HEK293 (cell line): ENCODE measurements around the gene CCL4.

Source experiments
- ZFP41 ChIP-seq: fragments of 450-650 bp; formaldehyde crosslinking; IDR thresholded peaks from 2 replicates; pipeline ENCODE4 v1.5.1; 2016; ENCODE audit warnings: missing biosample characterization, missing genetic modification characterization, borderline replicate concordance
- ZNF23 ChIP-seq: fragments of 450-650 bp; formaldehyde crosslinking; IDR thresholded peaks from 2 replicates; pipeline ENCODE4 v1.5.1; 2016; ENCODE audit warnings: missing biosample characterization, missing genetic modification characterization, borderline replicate concordance
- ZNF274 ChIP-seq, 2 experiments: fragments of 200-500 bp in 1 of 2; fragments of 450-650 bp in 1 of 2; sonication (Bioruptor generic) in 1 of 2; formaldehyde crosslinking in 1 of 2; IDR thresholded peaks; 2 replicates each; pipeline versions ENCODE4 v1.5.1 to v1.6.1; 2014 to 2016; ENCODE audit warnings: borderline replicate concordance in 1 of 2, inconsistent platforms in 1 of 2, low read length in 1 of 2, missing biosample characterization in 1 of 2, missing genetic modification characterization in 1 of 2
- ZNF292 ChIP-seq: fragments of 450-650 bp; formaldehyde crosslinking; IDR thresholded peaks from 2 replicates; pipeline ENCODE4 v1.5.1; 2016; ENCODE audit warnings: low read depth, missing biosample characterization, missing genetic modification characterization, borderline replicate concordance
- ZNF335 ChIP-seq: fragments of 450-650 bp; formaldehyde crosslinking; conservative IDR thresholded peaks from 2 replicates; pipeline ENCODE4 v1.5.1; 2016; ENCODE audit warnings: missing biosample characterization, missing genetic modification characterization
- ZNF624 ChIP-seq: fragments of 450-650 bp; formaldehyde crosslinking; IDR thresholded peaks from 2 replicates; pipeline ENCODE4 v1.5.1; 2017; ENCODE audit warnings: missing biosample characterization, missing genetic modification characterization
- ZNF629 ChIP-seq: fragments of 450-650 bp; formaldehyde crosslinking; IDR thresholded peaks from 2 replicates; pipeline ENCODE4 v1.5.1; 2017; ENCODE audit warnings: missing biosample characterization, missing genetic modification characterization
- ZNF670 ChIP-seq: fragments of 450-650 bp; formaldehyde crosslinking; IDR thresholded peaks from 2 replicates; pipeline ENCODE4 v1.5.1; 2016; ENCODE audit warnings: missing biosample characterization, missing genetic modification characterization, low read depth
- TF ChIP-seq, protein P1 (sequence below): fragments of 450-650 bp; formaldehyde crosslinking; IDR thresholded peaks from 2 replicates; pipeline ENCODE4 v1.5.1; 2016; ENCODE audit warnings: missing biosample characterization, missing genetic modification characterization, borderline replicate concordance
- TF ChIP-seq, protein P2 (sequence below): fragments of 450-650 bp; formaldehyde crosslinking; IDR thresholded peaks from 2 replicates; pipeline ENCODE4 v1.5.1; 2016; ENCODE audit warnings: missing biosample characterization, missing genetic modification characterization
- TF ChIP-seq, protein P3 (sequence below): fragments of 450-650 bp; formaldehyde crosslinking; IDR thresholded peaks from 2 replicates; pipeline ENCODE4 v1.5.0; 2017; ENCODE audit warnings: missing biosample characterization, missing genetic modification characterization, borderline replicate concordance
- TF ChIP-seq, protein P4 (sequence below): fragments of 450-650 bp; formaldehyde crosslinking; IDR thresholded peaks from 2 replicates; pipeline ENCODE4 v1.5.1; 2016; ENCODE audit warnings: missing biosample characterization, missing genetic modification characterization
- TF ChIP-seq, protein P5 (sequence below): fragments of 450-650 bp; IDR thresholded peaks from 2 replicates; pipeline ENCODE4 v1.5.1; 2018; ENCODE audit warnings: missing biosample characterization, mild to moderate bottlenecking, missing genetic modification characterization

DNA sequence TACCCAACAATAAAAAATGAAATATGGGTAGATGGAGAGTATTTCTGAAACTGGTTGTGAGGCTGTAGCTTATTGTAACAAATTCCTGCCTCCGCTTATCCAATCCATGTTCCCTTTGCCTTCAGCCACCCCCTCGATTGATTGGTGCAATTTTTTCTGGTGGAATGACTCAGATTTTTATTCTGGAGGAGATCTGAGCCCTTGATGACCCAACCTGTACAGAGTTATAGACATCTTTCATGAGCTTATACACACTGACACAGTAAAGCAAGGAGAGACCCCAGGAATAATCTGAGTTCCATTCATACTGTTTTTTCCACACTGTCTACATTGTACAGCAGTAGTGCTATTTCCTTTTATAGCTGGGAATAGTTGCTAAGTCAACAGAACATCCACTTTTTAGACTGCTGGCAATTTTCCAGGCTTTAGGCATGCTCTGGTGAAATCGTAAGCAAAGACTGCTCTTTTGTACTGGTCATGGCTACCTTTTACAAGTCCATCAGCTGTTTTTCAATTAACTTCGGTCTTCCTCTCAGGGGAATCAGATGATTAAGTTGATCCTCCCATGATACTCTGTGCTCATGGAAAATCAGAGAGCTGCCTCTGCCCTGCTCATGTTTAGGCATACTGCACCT lies 30.1 kb downstream of the CCL4 start:
- TF ChIP-seq ZNF629 (tag by site-specific recombination) = no peak
- no peak for TF ChIP-seq ZNF274 (IDR thresholded peaks at IDR 0.05; ENCODE audit: low read length)
- no peak for TF ChIP-seq ZNF274 (tag by site-specific recombination; IDR thresholded peaks at IDR 0.05; ENCODE audit: borderline replicate concordance)
- TF ChIP-seq, protein P1, sequence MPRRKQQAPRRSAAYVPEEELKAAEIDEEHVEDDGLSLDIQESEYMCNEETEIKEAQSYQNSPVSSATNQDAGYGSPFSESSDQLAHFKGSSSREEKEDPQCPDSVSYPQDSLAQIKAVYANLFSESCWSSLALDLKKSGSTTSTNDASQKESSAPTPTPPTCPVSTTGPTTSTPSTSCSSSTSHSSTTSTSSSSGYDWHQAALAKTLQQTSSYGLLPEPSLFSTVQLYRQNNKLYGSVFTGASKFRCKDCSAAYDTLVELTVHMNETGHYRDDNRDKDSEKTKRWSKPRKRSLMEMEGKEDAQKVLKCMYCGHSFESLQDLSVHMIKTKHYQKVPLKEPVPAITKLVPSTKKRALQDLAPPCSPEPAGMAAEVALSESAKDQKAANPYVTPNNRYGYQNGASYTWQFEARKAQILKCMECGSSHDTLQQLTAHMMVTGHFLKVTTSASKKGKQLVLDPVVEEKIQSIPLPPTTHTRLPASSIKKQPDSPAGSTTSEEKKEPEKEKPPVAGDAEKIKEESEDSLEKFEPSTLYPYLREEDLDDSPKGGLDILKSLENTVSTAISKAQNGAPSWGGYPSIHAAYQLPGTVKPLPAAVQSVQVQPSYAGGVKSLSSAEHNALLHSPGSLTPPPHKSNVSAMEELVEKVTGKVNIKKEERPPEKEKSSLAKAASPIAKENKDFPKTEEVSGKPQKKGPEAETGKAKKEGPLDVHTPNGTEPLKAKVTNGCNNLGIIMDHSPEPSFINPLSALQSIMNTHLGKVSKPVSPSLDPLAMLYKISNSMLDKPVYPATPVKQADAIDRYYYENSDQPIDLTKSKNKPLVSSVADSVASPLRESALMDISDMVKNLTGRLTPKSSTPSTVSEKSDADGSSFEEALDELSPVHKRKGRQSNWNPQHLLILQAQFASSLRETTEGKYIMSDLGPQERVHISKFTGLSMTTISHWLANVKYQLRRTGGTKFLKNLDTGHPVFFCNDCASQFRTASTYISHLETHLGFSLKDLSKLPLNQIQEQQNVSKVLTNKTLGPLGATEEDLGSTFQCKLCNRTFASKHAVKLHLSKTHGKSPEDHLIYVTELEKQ (tag by site-specific recombination) = no peak
- TF ChIP-seq, protein P2, sequence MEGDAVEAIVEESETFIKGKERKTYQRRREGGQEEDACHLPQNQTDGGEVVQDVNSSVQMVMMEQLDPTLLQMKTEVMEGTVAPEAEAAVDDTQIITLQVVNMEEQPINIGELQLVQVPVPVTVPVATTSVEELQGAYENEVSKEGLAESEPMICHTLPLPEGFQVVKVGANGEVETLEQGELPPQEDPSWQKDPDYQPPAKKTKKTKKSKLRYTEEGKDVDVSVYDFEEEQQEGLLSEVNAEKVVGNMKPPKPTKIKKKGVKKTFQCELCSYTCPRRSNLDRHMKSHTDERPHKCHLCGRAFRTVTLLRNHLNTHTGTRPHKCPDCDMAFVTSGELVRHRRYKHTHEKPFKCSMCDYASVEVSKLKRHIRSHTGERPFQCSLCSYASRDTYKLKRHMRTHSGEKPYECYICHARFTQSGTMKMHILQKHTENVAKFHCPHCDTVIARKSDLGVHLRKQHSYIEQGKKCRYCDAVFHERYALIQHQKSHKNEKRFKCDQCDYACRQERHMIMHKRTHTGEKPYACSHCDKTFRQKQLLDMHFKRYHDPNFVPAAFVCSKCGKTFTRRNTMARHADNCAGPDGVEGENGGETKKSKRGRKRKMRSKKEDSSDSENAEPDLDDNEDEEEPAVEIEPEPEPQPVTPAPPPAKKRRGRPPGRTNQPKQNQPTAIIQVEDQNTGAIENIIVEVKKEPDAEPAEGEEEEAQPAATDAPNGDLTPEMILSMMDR (tag by site-specific recombination) = no peak
- no peak for TF ChIP-seq ZNF624 (tag by site-specific recombination)
- TF ChIP-seq ZNF670 (tag by site-specific recombination) = no peak
- no peak for TF ChIP-seq ZNF335
- TF ChIP-seq, protein P3, sequence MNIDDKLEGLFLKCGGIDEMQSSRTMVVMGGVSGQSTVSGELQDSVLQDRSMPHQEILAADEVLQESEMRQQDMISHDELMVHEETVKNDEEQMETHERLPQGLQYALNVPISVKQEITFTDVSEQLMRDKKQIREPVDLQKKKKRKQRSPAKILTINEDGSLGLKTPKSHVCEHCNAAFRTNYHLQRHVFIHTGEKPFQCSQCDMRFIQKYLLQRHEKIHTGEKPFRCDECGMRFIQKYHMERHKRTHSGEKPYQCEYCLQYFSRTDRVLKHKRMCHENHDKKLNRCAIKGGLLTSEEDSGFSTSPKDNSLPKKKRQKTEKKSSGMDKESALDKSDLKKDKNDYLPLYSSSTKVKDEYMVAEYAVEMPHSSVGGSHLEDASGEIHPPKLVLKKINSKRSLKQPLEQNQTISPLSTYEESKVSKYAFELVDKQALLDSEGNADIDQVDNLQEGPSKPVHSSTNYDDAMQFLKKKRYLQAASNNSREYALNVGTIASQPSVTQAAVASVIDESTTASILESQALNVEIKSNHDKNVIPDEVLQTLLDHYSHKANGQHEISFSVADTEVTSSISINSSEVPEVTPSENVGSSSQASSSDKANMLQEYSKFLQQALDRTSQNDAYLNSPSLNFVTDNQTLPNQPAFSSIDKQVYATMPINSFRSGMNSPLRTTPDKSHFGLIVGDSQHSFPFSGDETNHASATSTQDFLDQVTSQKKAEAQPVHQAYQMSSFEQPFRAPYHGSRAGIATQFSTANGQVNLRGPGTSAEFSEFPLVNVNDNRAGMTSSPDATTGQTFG = no peak
- TF ChIP-seq, protein P4, sequence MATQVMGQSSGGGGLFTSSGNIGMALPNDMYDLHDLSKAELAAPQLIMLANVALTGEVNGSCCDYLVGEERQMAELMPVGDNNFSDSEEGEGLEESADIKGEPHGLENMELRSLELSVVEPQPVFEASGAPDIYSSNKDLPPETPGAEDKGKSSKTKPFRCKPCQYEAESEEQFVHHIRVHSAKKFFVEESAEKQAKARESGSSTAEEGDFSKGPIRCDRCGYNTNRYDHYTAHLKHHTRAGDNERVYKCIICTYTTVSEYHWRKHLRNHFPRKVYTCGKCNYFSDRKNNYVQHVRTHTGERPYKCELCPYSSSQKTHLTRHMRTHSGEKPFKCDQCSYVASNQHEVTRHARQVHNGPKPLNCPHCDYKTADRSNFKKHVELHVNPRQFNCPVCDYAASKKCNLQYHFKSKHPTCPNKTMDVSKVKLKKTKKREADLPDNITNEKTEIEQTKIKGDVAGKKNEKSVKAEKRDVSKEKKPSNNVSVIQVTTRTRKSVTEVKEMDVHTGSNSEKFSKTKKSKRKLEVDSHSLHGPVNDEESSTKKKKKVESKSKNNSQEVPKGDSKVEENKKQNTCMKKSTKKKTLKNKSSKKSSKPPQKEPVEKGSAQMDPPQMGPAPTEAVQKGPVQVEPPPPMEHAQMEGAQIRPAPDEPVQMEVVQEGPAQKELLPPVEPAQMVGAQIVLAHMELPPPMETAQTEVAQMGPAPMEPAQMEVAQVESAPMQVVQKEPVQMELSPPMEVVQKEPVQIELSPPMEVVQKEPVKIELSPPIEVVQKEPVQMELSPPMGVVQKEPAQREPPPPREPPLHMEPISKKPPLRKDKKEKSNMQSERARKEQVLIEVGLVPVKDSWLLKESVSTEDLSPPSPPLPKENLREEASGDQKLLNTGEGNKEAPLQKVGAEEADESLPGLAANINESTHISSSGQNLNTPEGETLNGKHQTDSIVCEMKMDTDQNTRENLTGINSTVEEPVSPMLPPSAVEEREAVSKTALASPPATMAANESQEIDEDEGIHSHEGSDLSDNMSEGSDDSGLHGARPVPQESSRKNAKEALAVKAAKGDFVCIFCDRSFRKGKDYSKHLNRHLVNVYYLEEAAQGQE (tag by site-specific recombination) = no peak
- no peak for TF ChIP-seq ZNF23 (tag by site-specific recombination)
- no peak for TF ChIP-seq ZNF292
- TF ChIP-seq, protein P5, sequence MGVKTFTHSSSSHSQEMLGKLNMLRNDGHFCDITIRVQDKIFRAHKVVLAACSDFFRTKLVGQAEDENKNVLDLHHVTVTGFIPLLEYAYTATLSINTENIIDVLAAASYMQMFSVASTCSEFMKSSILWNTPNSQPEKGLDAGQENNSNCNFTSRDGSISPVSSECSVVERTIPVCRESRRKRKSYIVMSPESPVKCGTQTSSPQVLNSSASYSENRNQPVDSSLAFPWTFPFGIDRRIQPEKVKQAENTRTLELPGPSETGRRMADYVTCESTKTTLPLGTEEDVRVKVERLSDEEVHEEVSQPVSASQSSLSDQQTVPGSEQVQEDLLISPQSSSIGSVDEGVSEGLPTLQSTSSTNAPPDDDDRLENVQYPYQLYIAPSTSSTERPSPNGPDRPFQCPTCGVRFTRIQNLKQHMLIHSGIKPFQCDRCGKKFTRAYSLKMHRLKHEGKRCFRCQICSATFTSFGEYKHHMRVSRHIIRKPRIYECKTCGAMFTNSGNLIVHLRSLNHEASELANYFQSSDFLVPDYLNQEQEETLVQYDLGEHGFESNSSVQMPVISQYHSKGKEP (tag by site-specific recombination) = no peak
- no peak for TF ChIP-seq ZFP41 (tag by site-specific recombination)
